ENCODE results near the gene CFAP68. TPM values are rescaled to one million over a fixed set of nuclear protein-coding genes. Genes with fewer than 3 reads are reported as not detected.
A peak's percentile ranks its signal among the peaks of the same experiment; 100 is the strongest.

CFAP68 gene
- total and polyA plus RNA-seq, 2 experiments from 2014 or later, result 9.9 to 52.8 TPM

GRCh38 chr11:111840143-111840542 is 39.2 kb upstream of the CFAP68 start:
- Mint-ChIP-seq H3K4me1 (peaks cover 15% of the 10 kb centered on the region; the same call in 2 of the 3 replicates), H3K4me3 (no peak overlapping the region), H3K9me3 (no peaks in the 10 kb centered on the region), H3K27ac (no peak overlapping the region), H3K36me3 (ENCODE audit: low read depth) (peaks cover 4% of the 10 kb centered on the region; the same call in 1 of the 3 replicates), H3K27me3 (ENCODE audit: insufficient read depth, low read depth, poor library complexity) (no peaks in the 10 kb centered on the region)
- no peaks in the 10 kb centered on the region for H3K9me2 ChIP-seq (ENCODE audit: insufficient read depth)
- H3K36me3 ChIP-seq (ENCODE audit: insufficient read depth), result no peaks in the 10 kb centered on the region
- H4K20me1 ChIP-seq (replicated peaks; ENCODE audit: insufficient read depth), result no peaks in the 10 kb centered on the region
- no peaks in the 10 kb centered on the region for H3F3A ChIP-seq (replicated peaks; ENCODE audit: low read depth)
- H3K27ac ChIP-seq (ENCODE audit: low read depth), result no peak overlapping the region
- no peak overlapping the region for H2AFZ ChIP-seq
- no peaks in the 10 kb centered on the region for H3K79me2 ChIP-seq (replicated peaks; ENCODE audit: insufficient read depth)
- DNase-seq (ENCODE audit: low spot score) (peak; percentile 51), ATAC-seq (peak; percentile 57; the same call in 2 of the 3 replicates)
- no peak overlapping the region for H3K4me2 ChIP-seq
- TF ChIP-seq EZH2phosphoT487 (IDR thresholded peaks at IDR 0.05; ENCODE audit: unreplicated experiment) (no peak), ZNF114 (CRISPR knock-in tag; IDR thresholded peaks at IDR 0.05) (no peak), JUNB (IDR thresholded peaks at IDR 0.05; ENCODE audit: unreplicated experiment) (no peak)
- TF ChIP-seq, protein P1, sequence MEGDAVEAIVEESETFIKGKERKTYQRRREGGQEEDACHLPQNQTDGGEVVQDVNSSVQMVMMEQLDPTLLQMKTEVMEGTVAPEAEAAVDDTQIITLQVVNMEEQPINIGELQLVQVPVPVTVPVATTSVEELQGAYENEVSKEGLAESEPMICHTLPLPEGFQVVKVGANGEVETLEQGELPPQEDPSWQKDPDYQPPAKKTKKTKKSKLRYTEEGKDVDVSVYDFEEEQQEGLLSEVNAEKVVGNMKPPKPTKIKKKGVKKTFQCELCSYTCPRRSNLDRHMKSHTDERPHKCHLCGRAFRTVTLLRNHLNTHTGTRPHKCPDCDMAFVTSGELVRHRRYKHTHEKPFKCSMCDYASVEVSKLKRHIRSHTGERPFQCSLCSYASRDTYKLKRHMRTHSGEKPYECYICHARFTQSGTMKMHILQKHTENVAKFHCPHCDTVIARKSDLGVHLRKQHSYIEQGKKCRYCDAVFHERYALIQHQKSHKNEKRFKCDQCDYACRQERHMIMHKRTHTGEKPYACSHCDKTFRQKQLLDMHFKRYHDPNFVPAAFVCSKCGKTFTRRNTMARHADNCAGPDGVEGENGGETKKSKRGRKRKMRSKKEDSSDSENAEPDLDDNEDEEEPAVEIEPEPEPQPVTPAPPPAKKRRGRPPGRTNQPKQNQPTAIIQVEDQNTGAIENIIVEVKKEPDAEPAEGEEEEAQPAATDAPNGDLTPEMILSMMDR (conservative IDR thresholded peaks at IDR 0.05; ENCODE audit: low read depth in 2 of 2), result no peak
- no peaks in the 10 kb centered on the region for H3K27me3 ChIP-seq (ENCODE audit: insufficient read depth)
- H3K4me3 ChIP-seq, result no peak overlapping the region
- peaks cover 5% of the 10 kb centered on the region; the same call in 1 of the 2 replicates for H3K4me1 ChIP-seq (ENCODE audit: insufficient read depth)

- H3K4me1 Mint-ChIP-seq, result peaks cover 20% of the 10 kb centered on the region
- H3K36me3 Mint-ChIP-seq (ENCODE audit: low read depth), result no peaks in the 10 kb centered on the region
- peak; percentile 97 for ATAC-seq
- Histone ChIP-seq H3K79me2 (replicated peaks; ENCODE audit: insufficient read depth) (no peaks in the 10 kb centered on the region), H3K4me1 (ENCODE audit: insufficient read depth) (peaks cover 5% of the 10 kb centered on the region; the same call in 1 of the 2 replicates), H2AFZ (no peak overlapping the region), H3F3A (replicated peaks; ENCODE audit: low read depth) (no peaks in the 10 kb centered on the region), H3K27ac (ENCODE audit: low read depth) (peak overlapping the region; percentile 11; the same call in 1 of the 2 replicates), H4K20me1 (replicated peaks; ENCODE audit: insufficient read depth) (no peaks in the 10 kb centered on the region), H3K36me3 (ENCODE audit: insufficient read depth) (no peaks in the 10 kb centered on the region), H3K4me3 (no peak overlapping the region), H3K4me2 (no peak overlapping the region), H3K9me2 (ENCODE audit: insufficient read depth) (no peaks in the 10 kb centered on the region), H3K27me3 (ENCODE audit: insufficient read depth) (no peaks in the 10 kb centered on the region)
- DNase-seq (ENCODE audit: low spot score), result peak; percentile 95
- no peak overlapping the region; the same call in 1 of the 2 replicates for H3K27ac Mint-ChIP-seq
- no peak overlapping the region for H3K4me3 Mint-ChIP-seq
- no peaks in the 10 kb centered on the region for H3K9me3 Mint-ChIP-seq
- no peaks in the 10 kb centered on the region for H3K27me3 Mint-ChIP-seq (ENCODE audit: insufficient read depth, low read depth, poor library complexity)
- TF ChIP-seq JUNB (IDR thresholded peaks at IDR 0.05; ENCODE audit: unreplicated experiment), result no peak
- TF ChIP-seq, protein P1 (conservative IDR thresholded peaks at IDR 0.05; ENCODE audit: low read depth in 2 of 2), result peak; percentile 97 to 98
Observed at GRCh38 chr11:111841370-111842053, 37.8 kb upstream of the CFAP68 start.

Measured in GM23338 (cell line).